ENCODE measurements around the gene GDF10.

The GDF10 gene

GRCh38 chr10:47268696-47269095, 31.3 kb upstream of the GDF10 start:
- Histone ChIP-seq H3K9me3 (peaks cover 16% of the 10 kb centered on the region), H3K4me3 (no peak overlapping the region), H3K27ac (no peak overlapping the region), H3K9ac (no peak overlapping the region), H4K20me1 (no peaks in the 10 kb centered on the region), H3K27me3 (no peaks in the 10 kb centered on the region), H3K4me1 (no peaks in the 10 kb centered on the region), H3K4me2 (no peak overlapping the region), H3K36me3 (no peaks in the 10 kb centered on the region)
- TF ChIP-seq Cebpa-rat (IDR thresholded peaks at IDR 0.05) = no peak

GRCh38 chr10:47269294-47269693, 30.7 kb upstream of the GDF10 start:
- Histone ChIP-seq H4K20me1 (no peaks in the 10 kb centered on the region), H3K4me1 (no peaks in the 10 kb centered on the region), H3K4me2 (no peak overlapping the region), H3K9ac (no peak overlapping the region), H3K4me3 (no peak overlapping the region), H3K27me3 (no peaks in the 10 kb centered on the region), H3K9me3 (peaks cover 16% of the 10 kb centered on the region), H3K27ac (no peak overlapping the region), H3K36me3 (no peaks in the 10 kb centered on the region)
- no peak for TF ChIP-seq Cebpa-rat (IDR thresholded peaks at IDR 0.05)

DNA sequence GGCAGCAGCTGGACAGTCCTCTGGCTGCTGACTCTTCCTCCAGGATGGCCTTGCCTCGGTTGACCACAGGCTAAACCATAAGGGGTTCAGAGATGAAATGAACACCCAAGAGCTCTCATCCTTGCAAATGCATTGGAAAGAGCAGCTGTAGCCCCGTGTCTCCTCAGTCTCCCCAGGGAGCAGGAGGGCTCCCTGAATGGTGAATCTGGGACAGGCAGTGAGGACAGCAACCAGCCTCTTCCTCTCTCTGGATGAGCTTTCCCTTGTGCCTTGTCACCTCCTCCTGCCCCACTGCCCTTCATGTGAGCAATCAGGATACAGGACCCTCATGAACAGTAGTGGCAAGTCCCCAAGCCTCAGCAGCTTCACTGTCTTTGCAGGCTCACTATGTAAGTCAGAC, 23.9 kb upstream of the GDF10 start:
- no peak overlapping the region for H3K4me2 ChIP-seq
- H3K9ac ChIP-seq = no peak overlapping the region
- H3K9me3 ChIP-seq = peaks cover 16% of the 10 kb centered on the region
- no peak overlapping the region for H3K4me3 ChIP-seq
- H3K27me3 ChIP-seq = no peaks in the 10 kb centered on the region
- TF ChIP-seq Cebpa-rat (IDR thresholded peaks at IDR 0.05) = no peak
- H4K20me1 ChIP-seq = no peaks in the 10 kb centered on the region
- peaks cover 14% of the 10 kb centered on the region for H3K4me1 ChIP-seq
- H3K36me3 ChIP-seq = no peaks in the 10 kb centered on the region
- H3K27ac ChIP-seq = no peak overlapping the region

- H3K9me3 ChIP-seq = peaks cover 16% of the 10 kb centered on the region
- H3K9ac ChIP-seq = no peak overlapping the region
- peaks cover 14% of the 10 kb centered on the region for H3K4me1 ChIP-seq
- no peaks in the 10 kb centered on the region for H3K27me3 ChIP-seq
- no peak overlapping the region for H3K4me2 ChIP-seq
- no peaks in the 10 kb centered on the region for H3K36me3 ChIP-seq
- TF ChIP-seq Cebpa-rat (IDR thresholded peaks at IDR 0.05) = no peak
- no peak overlapping the region for H3K27ac ChIP-seq
- no peak overlapping the region for H3K4me3 ChIP-seq
- H4K20me1 ChIP-seq = no peaks in the 10 kb centered on the region
Observed at GRCh38 chr10:47276576-47277351, 23.2 kb upstream of the GDF10 start.

DNA sequence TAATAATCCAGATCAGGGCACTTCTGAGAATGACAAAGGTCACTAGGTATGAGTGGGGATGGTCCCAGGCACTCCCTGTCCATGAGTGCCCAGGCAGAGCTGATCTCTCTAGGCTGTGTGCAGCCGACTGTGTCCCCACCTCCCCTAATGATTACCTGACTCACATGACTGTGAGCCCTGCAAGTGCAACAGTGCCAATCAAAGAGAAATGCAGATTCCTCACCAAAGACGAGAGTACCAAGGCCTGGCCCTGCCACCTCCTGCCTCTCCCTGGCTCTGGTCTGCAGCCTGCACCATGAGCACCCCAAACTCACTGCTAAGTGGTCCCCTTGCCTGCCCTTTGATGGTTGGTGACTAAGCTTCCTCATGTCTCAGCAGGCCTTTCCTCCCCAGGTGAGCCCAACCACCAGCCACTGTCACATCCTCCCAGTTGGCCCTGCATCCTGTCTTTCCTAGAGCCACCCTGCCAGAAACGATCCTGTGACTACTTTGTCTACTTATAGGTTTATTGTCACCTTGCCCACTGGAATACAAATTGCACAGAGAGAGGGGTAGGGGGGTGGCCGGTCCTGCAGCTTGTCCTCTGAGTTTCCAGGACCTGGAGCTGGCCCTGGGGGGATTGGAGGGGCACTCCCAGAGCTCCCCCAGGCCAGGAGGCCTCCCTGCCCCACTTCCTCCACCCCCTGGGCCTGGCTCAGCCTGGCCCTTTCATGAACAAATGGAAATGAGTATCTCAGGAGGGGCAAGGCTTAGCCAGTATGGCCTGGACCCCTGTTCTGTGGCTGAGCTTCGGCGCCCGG, 22.4 kb upstream of the GDF10 start:
- Histone ChIP-seq H3K9ac (no peak overlapping the region), H3K27ac (0 out of 2 replicates have a peak overlapping the region, but pooled peaks have one; percentile 7)

GRCh38 chr10:47278152-47278473, 21.9 kb upstream of the GDF10 start:
- Histone ChIP-seq H3K36me3 (no peaks in the 10 kb centered on the region), H3K4me1 (peaks cover 22% of the 10 kb centered on the region), H3K27ac (0 out of 2 replicates have a peak overlapping the region, but pooled peaks have one; percentile 7), H3K27me3 (no peaks in the 10 kb centered on the region), H3K4me3 (no peak overlapping the region), H3K9me3 (peaks cover 4% of the 10 kb centered on the region), H3K4me2 (peak overlapping the region; percentile 44), H4K20me1 (no peaks in the 10 kb centered on the region), H3K9ac (no peak overlapping the region)
- TF ChIP-seq Cebpa-rat (IDR thresholded peaks at IDR 0.05) = no peak

More for the DNA sequence above, 22.4 kb upstream of the GDF10 start:
- no peaks in the 10 kb centered on the region for H4K20me1 ChIP-seq
- peak overlapping the region; percentile 44 for H3K4me2 ChIP-seq
- H3K36me3 ChIP-seq = no peaks in the 10 kb centered on the region
- no peak for TF ChIP-seq Cebpa-rat (IDR thresholded peaks at IDR 0.05)
- H3K27me3 ChIP-seq = no peaks in the 10 kb centered on the region
- peaks cover 10% of the 10 kb centered on the region for H3K9me3 ChIP-seq
- H3K4me3 ChIP-seq = no peak overlapping the region
- peaks cover 22% of the 10 kb centered on the region for H3K4me1 ChIP-seq

GRCh38 chr10:47278720-47279119, 21.3 kb upstream of the GDF10 start:
- Histone ChIP-seq H3K36me3 (no peaks in the 10 kb centered on the region), H3K4me2 (no peak overlapping the region), H3K9ac (no peak overlapping the region), H3K27ac (no peak overlapping the region), H3K4me1 (peaks cover 22% of the 10 kb centered on the region), H3K27me3 (no peaks in the 10 kb centered on the region), H3K9me3 (no peaks in the 10 kb centered on the region), H3K4me3 (no peak overlapping the region), H4K20me1 (no peaks in the 10 kb centered on the region)
- no peak for TF ChIP-seq Cebpa-rat (IDR thresholded peaks at IDR 0.05)

GRCh38 chr10:47279276-47279675, 20.7 kb upstream of the GDF10 start:
- H3K36me3 ChIP-seq = no peaks in the 10 kb centered on the region
- H3K9ac ChIP-seq = no peak overlapping the region
- no peaks in the 10 kb centered on the region for H3K9me3 ChIP-seq
- H3K4me1 ChIP-seq = peaks cover 22% of the 10 kb centered on the region
- H3K27me3 ChIP-seq = no peaks in the 10 kb centered on the region
- TF ChIP-seq Cebpa-rat (IDR thresholded peaks at IDR 0.05) = no peak
- no peaks in the 10 kb centered on the region for H4K20me1 ChIP-seq
- no peak overlapping the region for H3K4me3 ChIP-seq
- no peak overlapping the region for H3K4me2 ChIP-seq
- no peak overlapping the region for H3K27ac ChIP-seq

GRCh38 chr10:47282005-47282656, 17.9 kb upstream of the GDF10 start:
- Histone ChIP-seq H3K36me3 (no peaks in the 10 kb centered on the region), H3K27ac (no peak overlapping the region), H3K4me1 (peaks cover 41% of the 10 kb centered on the region), H4K20me1 (no peaks in the 10 kb centered on the region), H3K4me3 (no peak overlapping the region), H3K27me3 (no peaks in the 10 kb centered on the region), H3K9me3 (no peaks in the 10 kb centered on the region), H3K4me2 (no peak overlapping the region), H3K9ac (no peak overlapping the region)
- TF ChIP-seq Cebpa-rat (IDR thresholded peaks at IDR 0.05) = no peak

- Histone ChIP-seq H4K20me1 (no peaks in the 10 kb centered on the region), H3K9me3 (no peaks in the 10 kb centered on the region), H3K9ac (no peak overlapping the region), H3K4me2 (no peak overlapping the region), H3K36me3 (no peaks in the 10 kb centered on the region), H3K27me3 (no peaks in the 10 kb centered on the region), H3K27ac (no peak overlapping the region), H3K4me1 (peaks cover 36% of the 10 kb centered on the region), H3K4me3 (no peak overlapping the region)
- no peak for TF ChIP-seq Cebpa-rat (IDR thresholded peaks at IDR 0.05)
Observed at GRCh38 chr10:47282657-47283018, 17.4 kb upstream of the GDF10 start.
